ENCODE results near the gene TCF12.

TCF12 gene

DNA sequence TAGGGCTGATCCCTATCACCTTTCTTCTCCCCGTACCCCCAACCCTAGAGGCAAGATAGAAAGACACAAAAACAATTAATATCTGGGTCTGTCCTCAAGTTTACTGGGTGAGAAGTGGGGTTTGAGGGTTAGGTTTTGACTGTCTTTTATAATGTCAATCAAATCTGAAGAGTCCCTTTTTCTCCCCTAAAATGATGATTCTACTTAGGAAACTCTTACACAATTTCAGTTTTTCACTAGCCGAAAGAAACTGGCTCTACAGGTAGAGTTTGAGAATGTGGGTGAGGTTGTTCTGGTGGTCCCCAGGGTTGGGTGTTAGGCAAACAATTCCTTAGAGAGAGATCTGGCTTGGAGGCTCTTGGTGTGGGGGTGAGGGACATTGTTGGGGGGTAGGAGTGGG, 189.9 kb downstream of the TCF12 start:
- no peak overlapping the region for H3K4me3 ChIP-seq (ENCODE audit: low read depth, low read length)
- TF ChIP-seq, protein P1, sequence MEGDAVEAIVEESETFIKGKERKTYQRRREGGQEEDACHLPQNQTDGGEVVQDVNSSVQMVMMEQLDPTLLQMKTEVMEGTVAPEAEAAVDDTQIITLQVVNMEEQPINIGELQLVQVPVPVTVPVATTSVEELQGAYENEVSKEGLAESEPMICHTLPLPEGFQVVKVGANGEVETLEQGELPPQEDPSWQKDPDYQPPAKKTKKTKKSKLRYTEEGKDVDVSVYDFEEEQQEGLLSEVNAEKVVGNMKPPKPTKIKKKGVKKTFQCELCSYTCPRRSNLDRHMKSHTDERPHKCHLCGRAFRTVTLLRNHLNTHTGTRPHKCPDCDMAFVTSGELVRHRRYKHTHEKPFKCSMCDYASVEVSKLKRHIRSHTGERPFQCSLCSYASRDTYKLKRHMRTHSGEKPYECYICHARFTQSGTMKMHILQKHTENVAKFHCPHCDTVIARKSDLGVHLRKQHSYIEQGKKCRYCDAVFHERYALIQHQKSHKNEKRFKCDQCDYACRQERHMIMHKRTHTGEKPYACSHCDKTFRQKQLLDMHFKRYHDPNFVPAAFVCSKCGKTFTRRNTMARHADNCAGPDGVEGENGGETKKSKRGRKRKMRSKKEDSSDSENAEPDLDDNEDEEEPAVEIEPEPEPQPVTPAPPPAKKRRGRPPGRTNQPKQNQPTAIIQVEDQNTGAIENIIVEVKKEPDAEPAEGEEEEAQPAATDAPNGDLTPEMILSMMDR (IDR thresholded peaks at IDR 0.05; ENCODE audit: control insufficient read depth, extremely low read depth, insufficient read depth): no peak
- DNase-seq (ENCODE audit: low read depth): no peak

DNA sequence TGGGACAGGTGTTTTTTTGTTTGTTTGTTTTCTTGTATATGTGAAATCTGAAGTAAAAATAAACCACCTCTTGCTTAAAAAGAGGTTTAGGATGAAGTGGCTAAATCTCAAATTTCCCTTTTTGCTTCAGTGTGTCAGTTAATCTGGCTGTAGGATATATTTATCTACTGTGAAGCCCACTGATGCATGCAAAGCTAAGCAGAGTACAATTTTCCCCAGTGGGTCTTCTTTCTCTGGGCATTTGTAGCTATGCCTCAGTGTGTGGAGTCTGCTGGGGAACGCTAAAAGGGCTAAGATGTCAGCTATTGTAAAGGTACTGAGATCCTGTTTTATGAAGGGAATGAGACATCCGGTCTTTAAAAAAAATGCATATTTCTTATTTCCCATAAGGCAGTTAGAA, 190.6 kb downstream of the TCF12 start:
- no peak overlapping the region for H3K4me3 ChIP-seq (ENCODE audit: low read depth, low read length)
- no peak for DNase-seq (ENCODE audit: low read depth)
- TF ChIP-seq, protein P1 (IDR thresholded peaks at IDR 0.05; ENCODE audit: control insufficient read depth, extremely low read depth, insufficient read depth): no peak

DNA sequence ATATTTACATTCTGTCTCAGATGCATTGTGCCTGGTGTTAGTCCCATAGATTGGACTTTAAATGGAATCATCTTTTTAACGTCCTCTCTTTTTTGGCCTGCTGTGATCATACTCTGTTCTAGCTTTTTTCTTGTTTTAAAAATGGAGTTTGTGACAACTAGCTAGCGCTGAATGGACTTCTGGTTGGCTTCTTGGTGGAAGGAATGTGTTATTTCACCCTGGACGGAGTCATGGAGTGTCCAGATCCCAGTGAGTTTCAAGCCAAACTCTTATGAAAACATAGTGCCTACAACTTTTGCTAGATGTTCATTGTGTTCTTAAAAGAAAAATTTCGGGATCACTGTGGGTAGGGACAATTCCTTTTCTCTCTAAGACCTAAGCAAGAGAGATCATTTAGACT, 192.6 kb downstream of the TCF12 start:
- DNase-seq (ENCODE audit: low read depth): no peak
- no peak overlapping the region for H3K4me3 ChIP-seq (ENCODE audit: low read depth, low read length)
- TF ChIP-seq, protein P1 (IDR thresholded peaks at IDR 0.05; ENCODE audit: control insufficient read depth, extremely low read depth, insufficient read depth): no peak

DNA sequence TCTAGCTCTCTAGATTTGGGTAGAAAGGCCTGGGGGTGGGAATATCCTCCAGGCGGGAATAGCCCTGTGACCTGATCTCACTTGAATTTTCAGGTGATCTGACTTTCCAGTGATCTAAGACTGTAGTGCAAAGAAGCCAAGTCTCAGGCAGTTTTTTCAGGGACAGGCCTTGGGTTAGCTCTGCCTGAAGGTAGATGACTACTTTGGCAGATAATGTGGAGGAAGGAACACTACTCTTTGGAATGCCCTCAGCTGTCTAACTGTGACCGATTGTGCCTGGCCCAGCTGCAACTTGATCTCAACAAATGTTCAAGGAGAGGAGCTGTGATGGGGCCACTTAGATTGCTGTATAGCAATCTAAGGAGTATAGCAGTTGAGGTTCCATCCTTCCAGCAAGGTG, 193.7 kb downstream of the TCF12 start:
- DNase-seq (ENCODE audit: low read depth): no peak
- TF ChIP-seq, protein P1 (IDR thresholded peaks at IDR 0.05; ENCODE audit: control insufficient read depth, extremely low read depth, insufficient read depth): no peak
- no peak overlapping the region for H3K4me3 ChIP-seq (ENCODE audit: low read depth, low read length)

DNA sequence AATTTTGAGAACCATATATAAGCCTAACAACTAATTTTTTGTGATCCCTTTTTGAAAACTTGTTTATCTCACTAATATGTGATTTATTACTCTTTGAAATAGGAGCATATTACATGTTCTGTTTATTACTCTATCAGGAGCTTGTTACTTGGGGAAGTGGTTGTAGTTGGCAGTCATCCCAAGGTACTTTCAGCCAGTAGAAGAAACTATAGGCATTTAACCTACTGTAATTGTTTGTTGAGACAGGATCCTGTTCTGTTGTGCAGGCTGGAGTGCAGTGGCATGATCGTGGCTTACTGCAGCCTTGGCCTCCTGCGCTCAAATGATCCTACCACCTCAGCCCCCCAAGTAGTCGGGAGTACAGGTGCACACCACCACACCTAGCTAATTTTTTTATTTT, 195.6 kb downstream of the TCF12 start:
- H3K4me3 ChIP-seq (ENCODE audit: low read depth, low read length): no peak overlapping the region
- DNase-seq (ENCODE audit: low read depth): peak; percentile 84
- TF ChIP-seq, protein P1 (IDR thresholded peaks at IDR 0.05; ENCODE audit: control insufficient read depth, extremely low read depth, insufficient read depth): no peak

DNA sequence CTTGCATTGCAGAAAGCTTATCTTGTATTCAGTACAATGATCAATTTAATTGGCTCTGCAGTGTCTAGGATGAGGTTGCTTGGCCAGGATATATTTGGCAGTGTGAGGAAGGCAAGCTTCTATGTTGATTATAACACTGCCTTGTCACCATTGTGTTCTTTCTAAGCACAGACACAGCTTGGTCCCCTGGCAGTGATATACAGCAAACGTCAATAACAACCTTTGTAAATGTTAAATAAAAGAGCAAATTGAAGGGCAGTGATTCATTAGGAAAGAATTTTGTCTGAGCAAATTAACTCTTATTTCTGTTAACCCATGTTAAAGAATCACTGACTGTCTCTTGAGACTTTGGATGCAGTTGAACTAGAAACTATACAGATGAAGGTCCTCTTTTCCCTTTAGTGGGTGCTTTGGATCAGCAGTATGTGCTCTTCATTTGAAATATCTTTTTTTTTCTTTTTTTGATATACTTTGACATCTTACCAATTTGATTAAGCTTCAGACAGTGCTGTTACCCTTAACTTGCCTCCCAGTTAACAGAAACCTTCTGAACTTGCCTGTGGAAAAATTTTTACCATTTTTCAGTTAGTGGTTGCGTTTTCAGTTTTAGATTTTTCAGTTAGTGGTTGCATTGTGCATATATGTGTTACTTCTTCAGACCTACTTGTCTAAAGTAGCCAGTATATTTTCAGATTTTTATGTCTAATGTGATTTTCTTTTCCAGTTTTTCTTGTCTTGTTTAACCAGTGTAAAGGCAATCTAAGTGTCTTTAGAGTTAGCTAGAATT, 199.8 kb downstream of the TCF12 start:
- DNase-seq (ENCODE audit: low read depth): peak; percentile 67
- no peak overlapping the region for H3K4me3 ChIP-seq (ENCODE audit: low read depth, low read length)
- TF ChIP-seq, protein P1 (IDR thresholded peaks at IDR 0.05; ENCODE audit: control insufficient read depth, extremely low read depth, insufficient read depth): no peak
